Middle frontal gyrus (tissue), 1 donor: ENCODE data around the gene ICAM2.
"Not testable (repeated sequence)": the region's sequence is repeated elsewhere in the genome, so short reads cannot be mapped to it uniquely, and the experiment has no call there.

Source experiments
- DNase-seq: peaks from one replicate; pipeline ENCODE4 v3.0.0-alpha.2; 2015; ENCODE audit warnings: low spot score; ENCODE audit errors: extremely low spot score

ICAM2 gene

DNA sequence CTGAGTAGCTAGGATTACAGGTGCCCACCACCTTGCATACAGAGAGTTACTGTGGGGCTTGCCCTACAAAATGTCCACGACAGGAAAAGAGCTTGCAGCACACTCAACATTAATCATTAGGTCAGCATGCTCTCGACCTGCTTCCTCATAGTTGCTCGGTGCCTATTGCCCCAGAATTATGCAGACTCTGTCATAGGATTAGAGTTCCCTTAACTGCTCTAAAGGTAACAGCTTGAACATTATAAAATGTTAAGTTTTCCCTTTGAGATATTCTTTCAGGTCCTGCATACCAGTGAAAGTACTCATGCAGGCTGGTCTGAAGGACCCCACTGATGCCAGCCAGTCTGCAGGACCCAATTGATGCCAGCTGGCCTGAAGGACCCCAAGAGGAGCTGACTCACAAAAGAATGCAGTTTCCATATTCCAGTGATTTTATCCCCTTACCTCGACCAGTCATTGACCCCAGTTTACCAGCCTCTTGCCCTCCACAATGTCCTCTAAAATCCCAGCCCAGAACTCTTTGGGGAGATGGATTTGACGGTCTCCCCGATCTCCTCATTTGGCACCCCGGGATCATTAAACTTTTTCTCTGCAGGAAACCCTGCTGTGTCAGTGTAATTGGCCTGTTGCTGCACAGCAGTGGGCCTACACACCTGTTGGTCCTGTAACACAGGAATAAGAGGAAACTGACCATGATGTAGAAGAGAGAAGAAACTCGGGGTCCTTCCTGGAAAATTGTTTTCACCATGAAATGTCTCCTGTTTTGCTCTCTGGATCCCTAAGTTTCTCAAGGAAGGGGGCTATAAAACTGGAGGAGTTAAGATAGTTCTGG lies 10.6 kb downstream of the ICAM2 start:
- DNase-seq: no peak

DNA sequence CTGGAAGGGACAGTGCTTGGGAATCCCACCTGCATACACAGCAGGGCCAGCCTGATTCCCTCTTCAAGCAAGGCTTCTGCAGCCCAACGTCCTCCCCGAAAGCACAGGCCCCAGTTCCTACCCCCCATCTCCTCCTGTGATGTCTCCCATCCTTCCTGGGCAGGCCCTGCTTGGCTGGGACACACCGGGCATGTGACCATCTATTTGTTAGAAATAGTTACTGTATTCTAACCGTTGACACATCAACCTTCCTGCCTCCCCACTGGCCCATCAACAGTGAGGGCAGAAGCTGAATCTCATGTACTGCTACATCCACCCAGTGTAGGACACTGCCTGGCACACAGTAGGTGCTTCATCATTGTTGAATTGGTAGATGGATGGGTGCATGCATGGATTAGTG lies 11.6 kb downstream of the ICAM2 start:
- no peak for DNase-seq

DNA sequence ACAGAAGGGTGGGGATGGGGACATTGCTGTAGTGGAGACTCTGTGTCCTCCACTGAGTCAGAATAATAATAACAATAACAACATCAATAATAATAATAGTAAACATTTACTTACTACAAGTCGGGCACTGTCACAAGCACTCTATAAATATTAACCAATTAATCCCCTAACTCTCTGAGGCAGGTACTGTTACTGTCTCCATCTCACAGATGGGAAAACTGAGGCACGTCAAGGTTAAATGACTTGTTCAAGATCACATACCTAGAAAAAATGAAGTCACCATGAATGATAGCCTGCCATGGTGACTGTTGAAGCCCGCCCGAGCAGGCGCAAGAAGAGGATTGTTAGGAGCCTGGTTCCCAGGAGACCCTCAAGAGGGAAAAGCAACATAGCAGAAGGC lies 12.1 kb downstream of the ICAM2 start:
- DNase-seq: no peak

DNA sequence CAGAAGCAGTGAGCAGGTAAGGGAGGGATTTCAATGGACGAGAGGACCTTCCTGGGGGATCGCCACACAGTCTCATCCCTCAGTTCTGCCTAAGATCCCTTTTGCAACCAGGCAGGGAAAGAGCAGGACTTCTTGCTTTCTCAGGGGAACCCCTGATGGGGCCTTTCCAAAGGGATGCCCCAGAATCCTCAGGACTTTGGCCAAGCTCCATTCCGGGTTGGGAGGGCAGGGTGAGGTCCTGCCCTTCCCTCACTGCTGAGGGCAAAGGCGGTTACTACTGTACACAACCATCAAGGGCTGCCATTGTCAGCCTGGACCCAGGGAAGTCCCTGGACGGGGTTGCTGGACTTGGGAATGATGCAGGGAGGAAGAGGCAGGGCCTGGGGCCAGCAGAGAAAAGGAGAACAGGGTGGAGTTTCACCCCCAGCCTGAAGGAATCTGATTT lies 12.6 kb downstream of the ICAM2 start:
- no peak for DNase-seq

DNA sequence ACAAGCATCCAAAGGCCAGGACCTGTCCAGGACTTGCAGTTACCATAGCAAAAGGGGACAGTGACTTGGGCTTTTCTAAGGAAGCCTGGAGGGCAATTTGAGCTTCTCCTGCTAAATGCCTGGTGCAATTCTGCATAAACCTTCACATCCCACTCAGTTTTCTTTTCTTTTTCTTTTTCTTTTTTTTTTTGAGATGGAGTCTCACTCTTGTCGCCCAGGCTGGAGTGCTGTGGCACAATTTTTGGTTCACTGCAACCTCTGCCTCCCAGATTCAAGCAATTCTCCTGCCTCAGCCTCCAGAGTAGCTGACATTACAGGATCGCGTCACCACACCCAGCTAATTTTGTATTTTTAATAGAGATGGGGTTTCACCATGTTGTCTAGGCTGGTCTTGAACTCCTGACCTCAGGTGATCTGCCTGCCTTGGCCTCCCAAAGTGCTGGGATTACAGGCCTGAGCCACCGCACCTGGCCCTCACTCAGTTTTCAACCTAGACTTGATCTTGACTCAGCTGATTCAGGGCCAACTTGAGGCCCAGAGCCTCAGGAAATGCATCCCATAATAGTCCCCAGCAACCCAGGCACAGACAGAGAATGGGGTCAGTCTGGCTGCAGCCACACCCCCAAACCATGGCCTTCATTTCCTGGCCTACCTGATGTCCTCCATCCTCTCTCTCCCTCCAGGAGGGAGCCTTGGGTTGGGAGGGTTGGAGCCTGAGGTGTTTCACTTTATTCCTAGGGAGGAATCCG lies 13.2 kb downstream of the ICAM2 start:
- DNase-seq: not testable (repeated sequence)

DNA sequence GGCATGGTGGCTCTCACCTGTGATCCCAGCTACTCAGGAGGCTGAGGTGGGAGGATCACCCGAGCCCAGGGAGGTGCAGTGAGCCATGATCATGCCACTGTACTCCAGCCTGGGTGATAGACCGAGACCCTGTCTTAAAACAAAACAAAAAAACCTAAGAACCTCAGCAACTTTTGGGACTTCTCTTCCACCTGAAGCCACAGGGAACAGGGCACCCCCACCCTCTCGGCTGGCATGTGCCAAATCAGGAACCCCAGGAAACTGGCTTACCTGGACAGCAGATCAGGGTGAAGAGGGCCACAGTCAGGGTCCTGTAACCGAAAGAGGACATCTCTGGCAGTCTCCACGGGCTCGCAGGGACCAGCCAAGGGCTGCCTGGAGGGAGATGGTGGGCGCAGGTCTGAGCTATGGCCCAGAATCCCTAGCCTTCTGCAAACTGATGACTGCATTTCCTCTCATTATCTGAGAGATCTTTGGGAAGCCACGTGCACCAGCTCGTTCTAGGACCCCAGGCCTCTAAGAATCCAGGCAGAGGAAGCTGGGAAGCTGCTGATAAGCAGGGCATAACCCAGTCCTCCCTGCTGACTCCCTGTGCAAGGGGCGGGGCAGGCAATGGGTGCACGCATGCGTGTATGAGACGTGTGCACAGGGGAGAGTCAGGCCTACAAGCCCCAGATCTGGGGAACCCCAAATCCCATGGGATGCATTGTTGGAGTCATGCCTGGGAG lies 13.9 kb downstream of the ICAM2 start:
- no peak for DNase-seq

DNA sequence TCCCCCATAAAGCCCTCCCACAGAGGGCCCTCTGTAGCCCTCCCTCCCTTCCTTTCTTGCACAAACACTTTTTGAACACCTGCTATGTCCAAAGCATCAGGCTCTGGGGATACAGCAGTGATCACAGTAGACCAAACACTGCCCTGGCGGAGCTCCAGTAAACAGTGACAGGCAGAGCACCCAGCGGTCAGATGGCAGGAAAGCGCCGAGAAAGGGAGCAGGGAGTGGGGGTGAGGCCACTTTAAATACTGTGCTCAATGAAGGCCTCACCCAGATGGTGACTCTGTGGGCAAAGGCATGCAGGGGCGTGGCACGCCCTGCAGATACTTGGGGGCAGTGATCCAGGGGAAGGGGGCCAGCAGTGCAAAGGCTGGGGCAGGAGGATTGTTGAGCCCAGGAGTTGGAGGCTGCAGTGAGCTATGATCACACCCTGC lies 14.7 kb downstream of the ICAM2 start:
- no peak for DNase-seq

DNA sequence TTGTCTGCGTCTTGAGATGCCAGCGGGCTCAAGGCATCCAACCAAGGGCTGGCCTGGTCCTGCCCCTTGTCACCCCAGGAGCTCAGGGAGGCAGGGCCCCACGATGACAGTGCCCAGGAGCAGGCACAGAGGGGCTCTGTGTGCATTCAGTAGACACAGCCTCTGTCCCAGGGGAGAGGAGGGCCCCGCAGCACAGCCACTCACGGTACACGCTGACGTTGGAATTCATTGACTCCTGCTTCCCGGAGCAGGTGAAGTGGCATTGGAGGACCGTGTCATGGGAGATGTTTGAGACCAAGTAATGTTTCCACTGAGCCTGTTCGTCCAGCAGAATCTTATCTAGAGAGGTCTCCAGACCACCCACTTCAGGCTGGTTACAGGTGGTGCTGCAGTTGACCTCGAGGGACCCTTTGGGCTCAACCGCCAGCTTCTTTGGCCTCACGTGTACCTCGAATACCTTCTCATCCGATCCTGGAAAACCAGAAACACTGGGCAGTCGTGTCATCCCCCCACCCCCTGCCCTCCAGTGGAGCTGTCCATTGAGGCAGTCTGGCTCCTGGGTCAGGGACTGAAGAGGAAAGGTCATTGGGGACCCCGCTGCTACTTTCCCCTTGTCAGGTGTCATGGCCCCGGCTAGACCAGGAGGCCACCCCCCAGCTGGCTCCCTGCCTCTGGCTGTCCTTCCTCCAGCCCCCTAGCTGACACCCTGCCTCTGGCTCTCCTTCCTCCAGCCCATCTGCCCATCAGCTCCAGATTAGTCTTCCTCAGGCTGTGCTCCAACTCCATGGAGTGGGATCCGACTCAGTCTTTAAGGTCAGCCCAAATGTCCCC lies 15.3 kb downstream of the ICAM2 start:
- no peak for DNase-seq

DNA sequence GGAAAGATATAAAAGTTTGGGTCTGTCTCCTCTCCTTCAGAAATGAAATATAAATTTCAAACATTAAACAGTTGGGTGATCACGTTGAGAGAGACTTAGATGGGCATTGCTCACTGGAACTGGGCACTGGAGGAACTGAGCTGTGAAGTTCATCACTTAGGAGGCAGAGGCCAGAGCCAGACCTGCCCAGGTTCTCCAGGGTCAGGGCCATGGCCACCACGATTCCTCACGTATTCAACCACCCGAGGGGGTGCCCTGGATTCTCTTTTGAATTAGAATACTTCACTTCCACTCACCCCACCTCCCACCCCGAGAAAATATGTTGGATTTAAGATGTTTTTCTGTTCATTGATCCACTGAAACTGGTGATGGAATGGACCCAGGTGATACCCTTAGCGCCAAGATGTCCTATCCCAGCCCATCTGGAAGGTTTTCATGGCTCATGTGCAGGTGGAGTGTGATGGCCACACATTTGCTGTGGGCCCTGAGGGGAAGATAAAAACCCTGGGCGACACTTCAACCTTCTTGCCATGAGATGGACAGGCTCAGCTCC lies 16.1 kb downstream of the ICAM2 start:
- DNase-seq: no peak

DNA sequence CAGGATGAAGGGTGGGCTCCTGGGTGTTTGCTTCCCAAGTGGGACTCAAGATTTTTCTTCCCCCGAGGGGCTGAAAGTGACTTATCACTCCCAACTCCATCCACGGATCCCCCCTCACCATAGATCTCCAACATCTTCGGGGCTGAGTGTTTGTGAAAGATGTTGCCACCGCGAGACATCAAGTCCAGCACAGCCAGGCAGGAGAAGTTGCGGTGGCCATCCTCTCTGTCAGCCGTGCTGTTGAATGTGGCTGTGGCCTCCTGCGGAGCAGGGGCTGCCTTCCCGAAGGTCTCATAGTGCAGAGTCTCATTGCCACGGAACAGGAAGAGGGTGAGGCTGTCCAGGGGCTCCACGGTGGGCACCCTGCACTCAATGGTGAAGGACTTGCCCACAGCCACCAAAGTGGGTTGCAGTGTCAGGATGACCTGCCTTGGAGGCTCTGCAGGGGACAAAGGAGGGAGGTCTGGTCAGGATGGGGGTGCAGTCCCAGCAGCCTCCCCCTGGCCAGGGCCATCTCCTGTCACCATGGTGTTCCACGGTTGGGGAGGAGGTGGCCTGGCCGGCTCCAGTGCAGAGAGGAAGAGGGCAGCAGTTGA lies 16.8 kb downstream of the ICAM2 start:
- no peak for DNase-seq

DNA sequence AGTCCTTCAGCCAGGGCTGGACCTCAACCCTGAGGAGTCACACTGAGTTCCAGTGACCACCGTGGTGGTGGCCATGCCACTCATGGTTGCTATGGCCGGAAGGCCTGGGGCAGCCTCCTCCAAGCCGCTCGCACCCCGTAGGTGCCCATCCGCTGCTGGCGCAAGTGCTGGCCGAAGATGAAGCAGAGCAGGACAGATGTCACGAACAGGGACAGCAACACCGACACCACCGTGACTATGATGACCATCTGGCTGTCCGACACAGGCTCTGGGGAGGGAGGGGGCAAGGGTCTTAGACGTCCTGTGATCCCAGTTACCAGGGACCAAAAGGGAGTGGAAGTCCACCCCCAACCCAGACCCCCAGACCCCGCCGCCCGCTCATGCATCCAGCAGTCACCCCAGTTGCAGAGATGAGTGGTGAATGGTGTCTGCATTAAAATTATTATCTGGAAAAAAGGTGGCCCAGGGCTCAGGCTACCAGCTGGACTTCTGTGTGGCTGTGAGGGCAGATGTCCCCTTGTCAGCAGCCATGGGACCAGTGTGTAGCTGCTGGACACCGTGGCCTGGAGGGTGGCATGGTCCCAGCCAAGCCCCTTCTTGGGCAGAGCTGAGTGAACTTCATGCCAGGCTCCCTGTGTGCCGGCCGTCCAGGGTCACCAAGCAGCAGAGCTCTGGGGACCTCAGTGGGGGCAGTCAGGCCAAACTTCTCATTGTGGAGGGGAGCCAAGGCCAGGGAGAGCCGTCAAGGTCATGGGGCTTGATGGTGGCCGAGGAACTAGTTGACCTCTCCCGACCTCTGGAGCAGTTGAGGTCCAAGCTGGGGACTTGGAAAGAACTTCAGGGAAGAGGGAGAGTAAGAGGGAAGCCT lies 17.5 kb downstream of the ICAM2 start:
- no peak for DNase-seq

DNA sequence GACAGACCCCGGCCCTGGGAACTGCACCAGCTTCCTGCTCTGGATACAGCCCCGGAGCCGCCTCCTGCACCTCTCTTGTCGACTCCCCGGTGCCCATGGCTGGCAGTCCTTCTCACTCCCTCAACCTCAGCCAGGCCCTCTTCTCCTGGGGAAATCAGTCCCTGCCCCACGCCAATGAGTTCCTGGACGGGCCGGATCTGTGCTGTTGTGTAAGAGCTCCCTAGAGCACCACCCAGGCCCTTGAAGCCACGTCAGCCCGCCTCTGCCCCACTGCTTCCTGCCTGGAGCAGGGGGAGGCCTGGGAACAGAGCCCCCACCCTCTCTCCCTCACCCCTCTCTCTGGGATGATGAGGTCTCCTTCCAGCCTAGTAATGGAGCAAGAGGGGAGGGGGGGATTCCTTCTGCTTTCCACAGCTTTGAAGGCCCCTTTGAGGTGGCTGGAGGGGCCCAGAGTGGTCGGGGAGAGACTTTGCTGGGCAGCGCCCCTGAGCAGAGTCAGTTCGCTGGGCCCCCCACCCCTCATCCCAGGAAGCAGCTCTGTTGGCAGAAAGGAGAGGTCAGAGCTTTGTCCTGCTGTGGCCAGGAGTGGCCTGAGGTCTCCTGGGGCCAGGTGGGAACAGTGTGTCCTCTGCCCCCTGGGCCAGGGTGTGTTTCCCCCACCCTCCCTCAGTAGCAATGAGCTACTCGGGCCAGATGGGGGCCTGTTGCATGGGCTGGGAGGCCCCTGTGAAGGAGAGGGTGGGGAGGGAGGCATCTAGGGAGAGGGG lies 18.5 kb downstream of the ICAM2 start:
- no peak for DNase-seq

DNA sequence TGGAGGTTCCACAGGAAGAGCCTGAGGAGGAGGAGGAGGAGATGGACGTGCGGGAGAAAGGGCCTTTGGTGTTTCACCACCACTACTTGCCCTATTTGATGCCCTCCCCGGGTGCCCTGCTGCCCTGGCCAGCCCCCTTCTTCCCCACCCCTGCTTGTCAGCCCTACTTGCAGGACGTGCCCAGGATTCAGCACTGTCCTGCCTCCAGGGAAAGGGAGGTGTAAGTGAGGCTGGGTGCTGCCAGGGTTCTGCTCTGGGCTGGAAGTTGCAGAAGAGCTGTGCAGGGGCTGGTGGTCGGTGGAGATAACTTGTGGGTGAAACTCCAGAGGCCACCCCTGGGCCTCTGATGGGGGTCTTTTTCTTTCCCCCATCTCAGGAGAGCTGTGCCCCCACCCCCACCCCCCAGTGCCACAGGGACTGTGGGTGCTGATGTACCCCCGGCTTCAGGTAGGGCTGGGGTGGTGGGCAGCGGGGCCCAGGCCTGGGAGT lies 19.3 kb downstream of the ICAM2 start:
- no peak for DNase-seq

DNA sequence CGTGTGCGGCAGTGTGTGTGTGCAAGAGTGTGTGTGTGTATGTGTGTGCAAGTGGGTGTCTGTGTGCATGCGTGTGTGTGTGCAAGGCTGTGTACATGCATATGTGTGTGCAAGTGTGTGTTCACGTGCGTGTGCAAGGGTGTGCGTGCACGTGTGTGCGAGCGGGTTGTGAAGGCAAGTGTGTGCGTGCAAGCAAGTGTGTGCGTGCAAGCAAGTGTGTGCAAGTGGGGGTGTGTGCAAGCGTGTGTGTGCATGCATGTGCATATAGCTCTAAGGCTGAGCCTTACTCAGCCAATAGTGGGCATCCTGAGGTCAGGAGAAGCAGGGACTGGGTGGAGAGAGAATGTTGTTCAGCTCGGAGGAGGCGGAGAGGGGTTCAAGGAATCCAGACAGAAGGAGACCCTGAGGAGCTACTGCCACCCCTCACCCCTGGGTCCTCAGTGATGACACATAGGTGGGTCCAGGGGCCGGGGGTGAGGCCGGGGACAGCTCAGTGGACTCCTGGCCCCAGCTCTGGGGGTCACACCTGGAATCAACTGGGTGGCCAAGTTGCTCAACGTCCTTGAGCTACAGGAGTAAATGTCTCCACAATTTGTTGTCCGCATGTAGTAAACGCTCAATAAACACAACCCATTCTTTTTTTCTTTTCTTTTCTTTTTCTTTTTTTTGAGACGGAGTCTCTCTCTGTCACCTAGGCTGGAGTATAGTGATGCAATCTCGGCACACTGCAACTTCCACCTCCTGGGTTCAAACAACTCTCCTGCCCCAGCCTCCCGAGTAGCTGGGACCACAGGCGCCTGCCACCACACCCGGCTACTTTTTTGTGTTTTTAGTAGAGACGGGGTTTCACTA lies 20.5 kb downstream of the ICAM2 start:
- DNase-seq: no peak

DNA sequence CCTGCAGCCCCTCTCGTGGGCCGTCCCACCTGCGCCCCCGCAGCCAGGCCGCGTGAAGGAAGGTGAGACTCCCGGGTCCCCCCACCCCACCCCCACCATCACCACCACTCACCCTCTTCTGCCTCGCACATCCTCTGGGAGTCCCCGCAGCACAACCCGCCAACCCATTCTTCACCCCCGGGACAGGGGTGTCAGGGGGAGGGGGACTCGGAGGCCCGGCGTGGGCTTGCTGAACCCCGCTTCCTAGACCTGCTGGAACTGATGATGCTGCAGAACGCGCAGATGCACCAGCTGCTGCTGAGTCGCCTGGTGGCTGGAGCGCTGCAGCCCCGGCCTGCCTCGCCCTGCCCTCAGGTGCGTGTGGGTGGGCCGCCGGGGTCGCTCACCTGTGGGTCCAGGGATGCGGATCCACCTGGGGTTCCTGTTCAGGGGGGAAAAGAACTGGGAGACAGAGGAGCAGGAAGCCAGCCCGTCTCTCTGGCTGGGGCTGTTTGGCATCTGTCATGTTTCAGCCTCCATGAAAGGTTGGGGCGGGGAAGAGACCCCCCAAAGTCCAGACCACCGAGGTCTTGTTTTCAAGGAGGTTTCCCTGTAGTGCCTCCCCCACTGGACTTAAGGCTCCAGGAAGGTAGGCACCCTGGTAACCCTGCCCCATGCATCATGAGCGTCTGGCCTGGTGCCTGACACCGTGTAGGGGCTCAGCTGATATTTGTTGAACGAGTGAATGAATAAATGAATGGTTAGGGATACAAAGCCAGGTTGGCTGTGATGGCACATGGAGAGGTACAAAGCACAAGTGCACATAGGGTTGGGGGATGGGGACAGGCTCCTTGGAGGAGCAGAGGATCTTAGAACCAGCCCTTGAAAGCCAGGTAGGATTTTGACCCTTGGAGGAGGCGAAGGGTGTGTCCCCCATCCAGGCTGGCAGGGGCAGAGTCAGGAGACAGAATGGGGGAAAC lies 21.4 kb downstream of the ICAM2 start:
- no peak for DNase-seq

DNA sequence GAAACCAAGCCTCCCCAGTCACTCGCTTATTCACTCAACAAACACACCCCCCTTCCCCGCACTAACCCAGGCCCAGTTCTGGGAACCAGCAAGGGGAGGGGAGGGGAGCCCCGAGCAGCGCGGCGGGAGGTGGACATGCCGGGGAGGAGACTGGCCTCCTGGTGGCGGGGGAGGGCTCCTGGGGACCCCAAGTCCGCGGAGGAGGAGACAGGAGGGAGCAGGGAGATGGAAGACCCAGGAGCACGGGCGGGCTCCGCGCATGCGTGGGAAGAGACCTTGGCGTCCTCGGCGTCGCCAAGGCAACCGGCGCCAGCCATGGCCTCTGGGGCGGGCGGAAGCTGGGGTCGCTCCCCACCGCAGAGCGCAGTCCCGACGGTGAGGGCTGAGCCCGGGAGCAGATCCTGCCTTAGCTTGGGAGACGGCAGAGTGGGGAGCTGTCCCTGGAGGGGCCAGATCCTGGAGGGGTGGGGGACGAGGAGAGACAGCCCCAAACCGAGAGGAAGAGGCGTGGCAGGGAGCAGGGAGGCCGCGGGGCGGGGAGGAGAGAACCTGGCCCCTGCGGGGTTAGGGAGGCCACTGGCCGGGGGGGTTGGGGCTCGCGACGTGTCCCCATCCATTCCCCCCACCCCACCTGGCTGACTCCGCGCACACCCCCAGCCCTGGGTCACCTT lies 22.2 kb downstream of the ICAM2 start, which contains the start of gene PRR29:
TSS of gene PRR29 (plus strand) at position 302 of the 671 bp plus-strand sequence. CDS start at position 316, 14 bp downstream.
- DNase-seq: no peak
